Epithelial cell of esophagus (primary cell): Measurements from ENCODE around the gene OVCA2.

Source experiments
- DNase-seq: peaks from one replicate; pipeline ENCODE4 v3.0.0; 2010; ENCODE audit warnings: low read depth
- H3K4me3 ChIP-seq: 2 replicates; pipeline ENCODE4 v1.5.1; 2011; ENCODE audit warnings: mild to moderate bottlenecking, low read length, control low read depth
- TF ChIP-seq, protein P1 (sequence below): IDR thresholded peaks from 2 replicates; pipeline ENCODE4 v1.5.1; 2011; ENCODE audit warnings: low read depth, mild to moderate bottlenecking, low read length, control low read depth, inconsistent platforms; ENCODE audit not compliant: insufficient read depth; ENCODE audit errors: missing control alignments

OVCA2 gene

DNA sequence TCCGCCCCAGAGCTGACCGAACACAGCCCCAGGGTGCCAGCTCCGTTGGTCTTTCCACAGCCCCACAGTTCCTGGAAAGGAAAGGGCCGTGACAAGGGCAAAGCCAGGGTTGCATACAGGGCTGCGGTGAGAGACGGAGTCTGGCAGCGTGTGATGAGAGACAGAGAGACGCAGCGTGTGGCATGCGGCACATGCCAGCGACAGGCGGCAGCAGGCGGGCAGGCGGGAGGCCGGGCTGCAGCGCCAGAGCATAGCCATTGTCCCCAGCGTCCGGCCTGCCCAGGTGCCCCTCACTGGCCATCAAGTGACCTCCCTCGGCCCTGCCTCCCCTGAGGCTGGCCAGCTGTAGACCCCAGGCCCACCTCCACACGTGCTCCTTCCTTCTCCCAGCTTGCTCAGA lies 25.3 kb upstream of the OVCA2 start:
- H3K4me3 ChIP-seq = no peak overlapping the region
- TF ChIP-seq, protein P1, sequence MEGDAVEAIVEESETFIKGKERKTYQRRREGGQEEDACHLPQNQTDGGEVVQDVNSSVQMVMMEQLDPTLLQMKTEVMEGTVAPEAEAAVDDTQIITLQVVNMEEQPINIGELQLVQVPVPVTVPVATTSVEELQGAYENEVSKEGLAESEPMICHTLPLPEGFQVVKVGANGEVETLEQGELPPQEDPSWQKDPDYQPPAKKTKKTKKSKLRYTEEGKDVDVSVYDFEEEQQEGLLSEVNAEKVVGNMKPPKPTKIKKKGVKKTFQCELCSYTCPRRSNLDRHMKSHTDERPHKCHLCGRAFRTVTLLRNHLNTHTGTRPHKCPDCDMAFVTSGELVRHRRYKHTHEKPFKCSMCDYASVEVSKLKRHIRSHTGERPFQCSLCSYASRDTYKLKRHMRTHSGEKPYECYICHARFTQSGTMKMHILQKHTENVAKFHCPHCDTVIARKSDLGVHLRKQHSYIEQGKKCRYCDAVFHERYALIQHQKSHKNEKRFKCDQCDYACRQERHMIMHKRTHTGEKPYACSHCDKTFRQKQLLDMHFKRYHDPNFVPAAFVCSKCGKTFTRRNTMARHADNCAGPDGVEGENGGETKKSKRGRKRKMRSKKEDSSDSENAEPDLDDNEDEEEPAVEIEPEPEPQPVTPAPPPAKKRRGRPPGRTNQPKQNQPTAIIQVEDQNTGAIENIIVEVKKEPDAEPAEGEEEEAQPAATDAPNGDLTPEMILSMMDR = no peak
- no peak for DNase-seq

DNA sequence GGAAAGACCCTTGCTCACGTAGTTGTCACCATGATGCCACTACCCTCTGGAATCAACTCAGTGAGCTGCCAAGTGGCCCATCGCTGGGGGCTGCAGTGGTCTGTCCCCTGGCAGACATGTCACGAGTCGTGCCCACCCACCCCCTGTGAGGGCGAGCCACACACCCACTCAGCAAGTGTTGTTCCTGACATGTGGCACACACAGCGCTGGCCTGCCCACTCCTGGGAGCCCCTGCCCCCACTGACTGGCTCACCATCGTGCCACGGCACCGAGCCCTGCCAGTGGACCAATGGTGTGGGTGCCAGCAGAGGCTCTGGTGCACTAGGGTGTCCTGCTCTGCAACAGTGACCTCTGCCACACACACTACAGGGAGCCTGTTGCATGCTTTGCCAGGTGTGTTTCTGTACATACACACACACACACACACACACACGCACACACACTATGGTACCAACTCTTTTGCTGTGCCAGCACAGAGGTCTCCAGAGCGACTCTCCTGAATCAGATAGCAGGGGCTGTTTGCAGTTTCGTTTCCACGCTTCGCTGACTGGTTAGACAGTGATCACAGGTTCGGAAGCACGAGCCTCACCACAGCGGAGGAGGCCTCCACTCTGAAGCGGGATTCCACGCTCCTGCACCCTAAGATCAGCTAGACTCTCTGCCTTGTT lies 24.4 kb upstream of the OVCA2 start:
- DNase-seq = no peak
- H3K4me3 ChIP-seq = no peak overlapping the region
- TF ChIP-seq, protein P1 = no peak

DNA sequence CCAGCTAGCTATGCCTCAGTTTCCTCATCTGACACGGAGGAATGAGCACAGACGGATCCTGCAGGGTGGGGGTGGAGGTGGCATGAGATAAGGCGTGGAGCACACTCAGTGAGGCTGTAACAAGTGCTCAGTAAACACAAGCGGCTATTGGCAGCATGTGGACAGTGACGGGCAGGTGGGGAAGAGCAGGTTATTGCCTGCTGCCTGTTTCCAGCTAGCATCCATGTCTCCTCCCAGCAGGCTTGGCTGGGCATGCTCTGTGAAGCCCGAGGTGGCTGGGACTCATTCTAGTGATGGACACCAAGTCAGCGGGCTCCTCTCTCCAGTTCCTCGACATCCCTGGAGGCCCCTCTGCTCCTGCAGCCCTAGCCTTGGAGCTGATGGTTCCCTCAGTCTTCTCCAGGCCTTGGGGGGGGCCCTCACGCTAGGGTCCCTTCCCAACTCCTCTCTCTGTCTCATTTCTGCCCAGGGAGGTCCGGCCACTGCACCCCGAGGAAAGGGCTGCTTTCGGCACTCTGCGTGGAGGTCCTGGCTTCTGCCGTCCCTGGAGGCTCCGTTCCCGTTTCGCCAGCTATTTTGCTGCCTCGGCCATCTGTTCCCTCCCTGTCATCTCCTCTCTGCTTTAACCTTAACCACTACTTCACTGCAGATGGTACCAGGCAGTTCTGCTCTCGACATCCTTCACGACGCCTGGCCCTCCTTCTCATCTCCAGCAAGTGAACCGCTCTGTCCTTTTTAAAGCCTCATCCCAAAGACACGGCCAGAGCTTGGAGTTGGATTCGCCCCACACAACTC lies 22.9 kb upstream of the OVCA2 start:
- no peak for DNase-seq
- TF ChIP-seq, protein P1 = no peak
- H3K4me3 ChIP-seq = no peak overlapping the region

DNA sequence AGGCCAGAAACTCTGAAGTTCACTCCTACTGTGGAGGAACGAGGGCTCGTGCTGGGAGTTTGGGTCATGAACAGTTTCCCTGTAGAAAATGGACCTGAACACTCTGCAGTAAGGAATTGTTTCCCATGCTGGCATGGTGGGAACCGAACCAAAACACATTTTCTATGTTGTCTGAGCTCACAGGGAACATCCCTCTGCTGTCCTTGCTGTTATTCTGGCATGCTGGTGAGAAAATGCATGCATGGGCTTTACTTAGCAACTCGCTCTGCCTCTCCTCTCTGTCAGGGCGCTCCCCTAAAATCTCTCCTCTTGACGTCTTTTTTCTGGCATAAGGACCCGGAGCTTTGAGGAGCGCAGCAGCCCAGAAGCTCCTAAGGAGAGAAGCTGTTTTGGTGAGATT lies 22.1 kb upstream of the OVCA2 start:
- H3K4me3 ChIP-seq = no peak overlapping the region
- no peak for DNase-seq
- TF ChIP-seq, protein P1 = no peak

DNA sequence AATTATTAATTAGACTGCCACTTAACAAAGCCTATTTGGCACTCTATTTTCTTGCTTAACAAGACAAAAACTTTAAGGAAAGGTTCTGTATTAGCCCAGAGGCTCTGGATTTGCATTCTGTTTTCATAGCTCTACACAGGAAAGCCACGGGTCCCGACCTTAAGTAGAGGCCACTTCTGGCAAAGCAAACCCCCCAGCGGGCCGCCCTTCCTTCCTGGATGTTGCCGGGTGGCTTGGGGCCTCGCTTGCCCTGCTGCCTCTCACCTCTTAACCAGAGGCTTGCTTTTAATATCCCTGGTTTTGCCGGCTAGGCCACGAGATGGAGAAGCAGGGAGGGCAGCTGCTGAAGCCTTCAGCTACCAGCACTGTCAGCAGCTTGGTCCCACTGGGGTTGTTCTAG lies 21.1 kb upstream of the OVCA2 start:
- TF ChIP-seq, protein P1 = no peak
- no peak overlapping the region for H3K4me3 ChIP-seq
- DNase-seq = no peak

DNA sequence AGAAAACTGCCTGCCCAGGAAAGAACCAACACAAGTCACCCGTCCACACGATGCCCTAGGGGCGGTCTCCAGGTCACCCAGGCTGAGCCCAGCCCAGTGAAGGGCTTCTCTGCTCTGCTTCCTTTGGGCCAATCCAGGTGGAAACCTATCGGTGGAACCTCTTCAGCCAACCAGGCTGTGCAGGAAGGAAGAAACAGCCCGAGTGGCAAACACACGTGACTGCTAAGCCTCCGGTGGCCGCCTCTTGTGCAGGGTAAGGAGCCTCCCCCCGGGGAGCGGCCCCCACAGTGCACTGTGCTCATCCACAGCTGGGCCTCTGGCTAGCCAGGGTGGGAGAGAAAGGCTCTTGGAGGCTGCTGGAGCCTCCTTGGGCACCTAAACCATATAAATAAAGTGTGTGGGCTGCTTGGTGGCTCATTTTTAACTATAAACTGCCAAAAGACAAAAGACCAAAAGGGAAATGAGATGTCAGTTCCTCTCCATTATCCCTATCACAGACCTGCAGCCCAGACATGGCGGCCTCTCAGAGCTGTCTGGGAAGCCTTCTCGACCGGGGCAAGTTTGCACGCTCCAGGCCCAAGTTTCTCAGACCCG lies 19.1 kb upstream of the OVCA2 start:
- no peak for DNase-seq
- no peak overlapping the region for H3K4me3 ChIP-seq
- TF ChIP-seq, protein P1 = no peak
